NCI-H2171 treated with DMSO at 0.1 percent for 48 hours (cell line): ENCODE measurements around the gene NDUFAF2.
"Not testable (repeated sequence)": the region's sequence is repeated elsewhere in the genome, so short reads cannot be mapped to it uniquely, and the experiment has no call there.

ENCODE experiments used
- DNase-seq: peaks from one replicate; lab custom pipeline; 2025; lab: John Stamatoyannopoulos, UW

Gene NDUFAF2

DNA sequence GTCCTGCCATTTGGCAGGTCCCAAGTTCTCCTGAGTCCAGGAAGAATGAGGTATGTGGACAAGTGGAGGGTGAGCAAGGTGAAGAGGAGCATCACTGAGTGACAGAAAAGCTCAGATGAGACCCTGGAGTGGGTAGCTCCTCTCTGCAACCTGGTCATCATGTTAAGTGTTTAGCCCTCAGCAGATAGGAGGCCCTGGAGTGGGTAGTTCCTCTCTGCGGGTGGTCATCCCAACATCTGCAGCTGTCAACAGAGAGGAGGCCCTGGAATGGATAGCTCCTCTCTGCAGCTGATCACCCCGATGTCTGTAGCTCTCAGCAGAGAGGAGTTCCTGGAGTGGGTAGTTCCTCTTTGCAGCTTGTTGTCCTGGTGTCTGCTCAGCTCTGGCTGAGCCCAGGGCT is 48.4 kb downstream of the NDUFAF2 start:
- DNase-seq, result no peak

- peak; percentile 51 for DNase-seq
Measured at GRCh38 chr5:60993875-60994571, 49.0 kb downstream of the NDUFAF2 start.

DNA sequence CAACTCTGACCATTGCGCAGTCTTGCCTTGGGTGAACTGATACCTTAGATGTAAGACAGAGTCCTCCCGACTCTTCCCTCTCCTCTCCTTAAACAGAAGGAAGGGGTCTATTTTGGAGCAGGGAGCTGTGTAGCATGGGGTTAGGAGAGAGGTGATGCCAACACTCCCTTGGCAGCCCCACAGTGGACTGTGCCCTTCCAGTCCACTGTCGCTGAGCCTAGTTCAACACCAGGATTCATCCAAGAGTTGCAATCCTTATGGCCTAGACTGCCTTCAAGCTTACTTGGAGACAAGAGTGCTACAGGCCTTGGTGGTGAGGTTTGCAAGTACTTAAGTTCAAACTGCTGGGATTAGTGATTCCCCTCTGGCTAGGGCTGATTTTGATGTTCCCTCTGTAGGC is 51.4 kb downstream of the NDUFAF2 start:
- DNase-seq, result no peak

DNA sequence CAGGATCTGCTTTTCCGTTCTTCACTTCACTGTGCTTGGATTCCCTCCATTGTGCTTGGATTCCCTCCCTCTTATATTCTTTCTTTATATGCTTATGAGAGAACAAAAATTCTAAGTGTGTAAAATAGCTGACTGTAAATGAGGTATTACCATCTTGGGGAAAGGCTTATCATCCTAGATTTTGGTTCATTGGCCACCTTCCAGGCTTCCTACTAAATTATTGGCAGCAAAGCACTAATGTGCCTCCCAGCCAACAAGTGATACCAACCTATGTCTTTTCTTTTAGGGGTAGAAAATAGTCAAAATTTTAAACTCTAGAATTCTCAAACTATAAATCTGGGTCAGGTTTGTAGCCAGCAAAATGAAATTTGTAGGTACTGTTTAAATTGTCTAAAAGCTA is 52.7 kb downstream of the NDUFAF2 start:
- peak; percentile 2 for DNase-seq

DNA sequence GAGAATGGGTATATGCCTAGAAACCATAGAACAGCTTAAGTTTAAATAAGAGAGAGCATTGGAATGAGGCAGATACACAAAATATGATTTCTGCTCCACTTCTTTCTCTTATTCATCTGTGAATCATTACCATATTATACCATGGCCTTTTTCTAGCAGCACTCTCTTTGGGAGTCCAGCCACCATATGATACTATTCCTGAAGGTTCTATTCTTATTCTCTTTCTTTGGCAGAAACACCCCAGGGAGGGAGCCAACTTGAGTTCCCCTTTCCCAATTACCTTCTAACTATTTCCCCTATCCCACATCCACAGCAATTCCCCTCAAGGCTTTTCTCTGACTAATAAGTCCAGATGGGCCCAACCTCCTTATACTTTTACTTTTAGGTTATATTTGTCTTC is 55.9 kb downstream of the NDUFAF2 start:
- DNase-seq, result no peak

- no peak for DNase-seq
Measured at GRCh38 chr5:61001647-61002046, 56.6 kb downstream of the NDUFAF2 start.

GRCh38 chr5:61002611-61003355 is 57.8 kb downstream of the NDUFAF2 start:
- no peak for DNase-seq

DNA sequence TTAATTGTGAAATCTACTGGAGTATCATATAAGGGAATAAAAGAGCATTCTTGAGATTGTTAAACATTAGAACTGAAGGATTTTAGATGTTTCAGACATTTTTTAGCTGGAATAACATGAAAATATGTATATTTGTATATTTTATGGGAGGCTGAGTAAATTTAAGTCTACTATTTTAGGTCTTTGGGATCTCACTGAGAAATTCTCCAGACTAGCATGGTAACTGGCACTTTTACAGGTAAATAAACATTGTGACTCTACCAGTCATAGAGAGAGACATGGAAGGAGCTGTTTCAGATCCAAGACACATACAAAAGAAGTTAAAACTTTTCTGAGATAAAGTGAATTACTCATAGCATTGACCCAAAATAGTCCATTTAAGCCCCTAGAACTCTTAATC is 59.4 kb downstream of the NDUFAF2 start:
- DNase-seq, result no peak

DNA sequence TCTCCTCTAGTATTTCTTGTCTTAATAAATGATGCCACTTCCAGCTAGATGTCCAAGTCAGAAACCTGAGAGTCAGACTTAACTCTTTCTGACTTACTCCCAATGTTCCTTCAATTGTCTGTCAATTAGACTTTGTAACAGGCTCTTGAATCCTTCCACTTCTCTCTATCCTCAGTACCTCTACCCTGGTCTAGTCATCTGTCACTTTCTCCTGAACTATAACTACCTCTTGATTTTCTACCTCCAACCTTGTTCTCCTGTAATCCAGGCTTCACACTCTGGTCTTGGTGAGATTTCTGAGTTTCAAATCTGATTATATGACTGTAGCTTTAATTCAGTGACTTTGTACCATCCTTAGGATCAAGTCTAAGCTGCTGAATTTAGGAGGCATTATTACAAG is 64.9 kb downstream of the NDUFAF2 start:
- no peak for DNase-seq

DNA sequence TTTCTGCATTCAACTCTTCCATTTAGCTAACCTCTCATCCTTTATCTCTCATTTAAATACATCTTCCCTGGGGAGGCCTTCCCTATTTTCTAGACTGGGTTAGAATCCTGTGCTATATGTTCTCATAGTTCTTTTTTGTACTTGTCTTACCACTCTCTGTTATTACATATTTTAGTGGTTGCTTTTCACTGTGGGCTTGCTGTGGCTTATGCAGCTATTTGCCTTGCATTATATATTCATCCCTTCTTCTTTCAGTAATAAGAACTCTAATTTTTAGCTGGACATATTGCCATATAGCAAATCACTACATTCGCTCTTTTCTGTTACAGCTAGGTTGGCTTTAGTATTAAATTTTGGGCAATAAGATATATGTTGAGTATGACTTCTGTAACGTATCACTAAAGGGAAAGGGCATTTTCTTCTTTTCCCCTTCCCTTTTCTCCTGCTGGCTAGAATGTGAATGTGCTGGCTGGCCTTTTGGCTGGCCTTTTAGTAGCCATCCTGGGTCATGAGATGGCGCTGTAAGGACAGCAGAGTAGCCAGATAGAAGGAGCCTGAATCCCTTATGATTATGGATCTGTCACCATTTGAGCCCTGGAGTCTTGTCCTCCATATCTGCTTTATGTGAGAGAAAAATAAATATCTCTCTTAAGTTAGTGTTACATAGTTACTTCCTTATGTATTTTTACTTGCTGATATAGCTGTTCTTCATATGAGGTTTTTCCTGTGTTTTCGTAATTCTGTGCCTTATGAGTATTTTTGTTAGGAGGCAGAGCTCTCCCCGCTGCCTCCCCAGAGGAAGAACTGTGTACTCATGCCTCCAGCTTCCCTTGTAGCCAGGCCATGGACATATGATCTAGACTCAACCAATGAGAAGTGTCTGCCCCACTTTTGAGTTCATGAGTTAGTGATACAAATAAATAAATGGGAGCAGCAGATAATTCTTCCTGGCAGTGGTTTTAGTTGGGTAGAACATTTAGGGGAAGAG is 65.8 kb downstream of the NDUFAF2 start:
- no peak for DNase-seq

- no peak for DNase-seq
Measured at GRCh38 chr5:61018062-61018461, 73.1 kb downstream of the NDUFAF2 start.

DNA sequence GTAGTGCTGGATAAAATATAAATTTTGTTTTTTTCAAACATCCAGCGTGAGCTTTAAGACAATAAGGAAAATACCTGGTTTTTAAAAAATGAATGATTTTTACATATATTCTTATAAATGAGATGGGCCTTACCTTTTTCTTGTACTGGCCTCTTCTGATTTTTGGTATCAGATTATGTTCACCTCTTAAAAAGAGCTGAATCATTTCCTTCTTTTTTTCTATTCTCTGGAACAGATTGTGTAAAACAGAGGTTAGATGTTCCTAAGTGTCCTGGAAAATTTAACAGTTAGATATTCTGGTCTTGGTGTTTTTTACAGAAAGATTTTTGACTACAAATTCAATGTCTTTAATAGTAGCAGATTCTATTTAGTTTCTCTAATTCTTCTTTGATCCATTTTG is 74.6 kb downstream of the NDUFAF2 start:
- DNase-seq, result no peak

DNA sequence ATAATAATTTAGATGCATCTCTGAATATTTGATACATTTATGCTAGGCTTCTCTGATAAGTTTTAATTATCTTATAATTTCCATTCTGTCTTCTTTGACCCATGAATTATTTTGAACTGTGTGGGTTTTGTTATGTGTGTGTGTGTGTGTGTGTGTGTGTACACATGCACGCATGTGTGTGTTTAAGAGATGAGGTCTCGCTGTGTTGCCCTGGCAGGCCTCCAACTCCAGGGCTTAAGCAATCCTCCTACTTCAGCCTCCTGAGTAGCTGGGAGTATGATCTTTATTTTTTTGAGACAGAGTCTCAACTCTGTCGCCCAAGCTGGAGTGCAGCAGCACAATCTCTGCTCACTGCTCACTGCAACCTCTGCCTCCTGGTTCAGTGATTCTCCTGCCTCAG is 75.4 kb downstream of the NDUFAF2 start:
- DNase-seq, result no peak

DNA sequence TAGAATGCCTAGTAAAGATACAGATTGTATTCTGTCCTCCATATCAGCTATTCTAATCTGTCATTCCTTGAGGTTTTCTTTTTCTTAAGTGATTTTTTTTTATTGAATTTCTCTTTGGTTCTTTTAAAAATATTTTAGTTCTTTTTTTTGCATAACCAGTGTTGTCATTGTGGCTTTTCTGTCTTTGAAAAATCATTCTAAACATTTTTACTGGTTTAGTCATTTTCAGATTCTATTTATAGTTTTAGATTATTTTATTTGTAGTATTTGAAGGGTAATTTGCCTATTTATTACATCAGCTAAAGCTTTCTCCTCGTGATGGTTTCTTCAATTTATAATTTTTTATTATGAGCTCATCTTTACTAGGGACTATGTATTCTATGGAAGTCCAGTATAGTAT is 78.1 kb downstream of the NDUFAF2 start:
- DNase-seq, result no peak

DNA sequence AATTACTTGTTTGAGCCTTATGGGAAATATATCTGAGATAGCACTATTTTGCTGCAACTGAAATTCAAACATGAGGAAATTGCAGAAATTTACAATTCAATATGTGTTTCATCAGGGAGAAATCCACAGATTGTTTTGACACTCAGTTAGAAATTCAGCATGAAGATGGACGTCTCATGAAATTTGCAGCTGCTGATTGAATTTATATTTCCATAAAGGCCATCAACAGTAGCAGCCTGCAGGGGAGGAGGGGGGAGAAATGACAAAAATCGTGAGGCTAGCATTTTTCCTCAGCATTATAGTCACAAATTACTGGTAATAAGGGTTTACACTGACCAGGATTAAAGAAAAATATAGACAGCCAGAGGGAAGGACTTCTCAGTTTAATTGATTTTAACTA is 81.0 kb downstream of the NDUFAF2 start:
- DNase-seq, result no peak

DNA sequence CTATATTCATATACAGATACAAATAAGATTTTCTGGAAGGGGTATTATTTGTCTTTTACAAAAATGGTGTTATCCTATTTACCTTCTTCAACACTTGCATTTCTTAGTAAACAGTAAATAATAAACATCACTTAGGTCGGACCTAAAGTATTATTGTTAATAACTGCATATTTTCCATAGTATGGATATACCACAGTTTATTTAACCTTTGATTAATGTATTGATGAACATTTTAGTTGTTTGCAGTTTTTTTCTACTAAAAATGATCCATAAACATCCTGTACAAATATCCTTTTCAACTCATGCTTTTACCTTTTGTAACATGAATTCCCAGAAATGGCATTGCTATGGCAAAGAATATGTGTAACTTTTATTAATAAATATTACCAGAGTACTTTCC is 83.4 kb downstream of the NDUFAF2 start:
- no peak for DNase-seq

- DNase-seq, result peak; percentile 2
Measured at GRCh38 chr5:61029456-61030162, 84.6 kb downstream of the NDUFAF2 start.

DNA sequence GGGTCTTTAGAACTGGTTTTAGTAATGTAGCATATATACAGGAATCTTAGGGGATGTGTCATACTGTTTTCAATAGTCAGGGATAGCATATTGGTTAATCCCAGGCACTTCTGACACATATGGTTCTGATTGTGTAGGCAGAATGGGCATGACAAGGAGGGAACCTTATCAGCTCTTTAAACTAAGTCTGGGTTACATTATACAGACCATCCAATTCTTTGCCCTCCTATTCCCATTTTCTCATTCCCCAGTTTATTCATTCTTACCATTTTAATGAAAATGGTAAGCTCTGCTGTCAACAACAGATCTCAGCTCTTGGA is 85.1 kb downstream of the NDUFAF2 start:
- DNase-seq, result no peak

GRCh38 chr5:61031301-61031700 is 86.3 kb downstream of the NDUFAF2 start:
- DNase-seq, result not testable (repeated sequence)

DNA sequence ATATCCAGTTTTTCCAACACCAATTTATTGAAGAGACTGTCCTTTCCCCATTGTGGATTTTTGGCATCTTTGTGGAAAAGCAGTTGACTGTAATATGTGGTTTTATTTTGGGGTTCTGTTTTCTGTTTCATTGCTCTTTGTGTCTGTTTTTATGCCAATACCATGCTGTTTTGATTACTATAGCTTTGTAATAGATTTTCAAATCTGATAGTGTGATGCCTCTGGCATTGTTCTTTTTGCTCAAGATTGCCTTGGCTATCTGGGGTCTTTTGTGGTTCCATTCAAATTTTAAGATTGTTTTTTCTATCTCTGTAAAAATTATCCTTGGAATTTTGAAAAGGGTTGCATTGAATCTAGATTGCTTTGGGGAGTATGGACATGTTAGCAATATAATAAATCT is 99.5 kb downstream of the NDUFAF2 start:
- DNase-seq, result no peak

DNA sequence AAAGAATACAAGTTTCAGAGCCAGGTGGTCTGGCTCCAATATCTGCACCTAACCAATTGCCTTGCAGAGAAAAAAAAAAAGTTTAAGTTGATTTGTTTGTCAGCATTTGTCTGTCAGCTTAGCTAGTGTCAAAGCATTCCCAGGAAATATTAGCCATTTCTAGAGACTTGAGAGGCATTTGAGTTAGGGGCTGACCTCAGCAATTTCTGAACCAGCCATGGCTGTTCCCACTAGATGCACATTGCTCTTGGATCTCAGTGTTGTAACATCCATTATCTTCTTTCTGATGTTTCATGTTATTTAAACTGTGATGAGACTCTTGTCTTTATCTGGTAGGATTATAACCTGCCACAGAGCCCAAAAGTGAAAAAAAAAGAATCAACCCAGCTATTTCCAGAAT is 102.3 kb downstream of the NDUFAF2 start:
- no peak for DNase-seq

GRCh38 chr5:61048534-61048933 is 103.5 kb downstream of the NDUFAF2 start:
- no peak for DNase-seq
